Ureter (tissue), 1 donor: ENCODE data around the gene FOXP1. TPM values are rescaled to one million over a fixed set of nuclear protein-coding genes. Genes with fewer than 3 reads are reported as not detected.

Experiments used
- DNase-seq: peaks from one replicate; pipeline ENCODE4 v3.0.0-alpha.2; 2020; ENCODE audit warnings: low spot score
- total RNA-seq: library from RNA; stranded (reverse); gene quantifications from one replicate; pipeline ENCODE4 v1.2.4, GENCODE V29; 2023
- donor health status: DM: yes; HTN: yes; CAD: no.

Gene FOXP1
- total RNA-seq, 1 donor from 2014 or later, result 179 TPM

DNA sequence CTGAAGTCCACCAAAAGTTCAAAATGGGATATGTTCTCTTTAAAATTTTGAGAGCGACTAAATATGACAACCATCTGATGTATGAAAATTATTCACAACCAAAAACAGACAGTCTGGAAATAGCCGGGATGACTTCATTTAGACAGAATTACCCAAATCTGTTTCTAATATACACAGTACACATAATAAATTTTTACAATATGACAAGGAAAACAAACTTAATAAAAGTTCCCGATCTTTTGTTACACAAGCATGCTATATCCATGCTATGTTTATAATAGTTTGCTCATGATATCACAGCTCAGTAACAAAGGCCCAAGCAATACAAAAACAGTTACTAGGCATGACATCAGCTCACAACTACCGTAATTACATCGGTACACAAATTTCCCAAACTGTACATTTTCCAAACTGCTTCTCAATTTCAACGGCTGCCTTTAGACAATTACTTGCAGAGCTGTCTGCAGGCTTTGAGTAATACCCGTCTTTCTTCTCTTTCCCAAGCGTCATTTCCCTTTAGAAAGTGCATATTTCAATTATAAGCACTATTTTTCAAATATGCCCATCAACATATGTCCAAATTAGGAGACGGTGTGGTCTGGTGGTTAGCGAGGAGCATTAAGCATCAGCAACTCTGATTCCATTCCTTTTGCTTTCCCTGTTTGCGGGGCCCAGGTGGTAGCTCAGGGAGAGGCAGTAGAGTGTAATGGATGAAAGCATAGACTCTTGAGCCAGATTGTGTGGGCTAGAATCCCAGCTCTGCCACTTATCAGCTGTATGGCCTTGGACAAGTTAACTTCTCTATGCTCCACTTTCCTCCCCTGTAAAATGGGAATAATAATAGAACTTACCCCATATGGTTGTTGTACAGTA is 481.2 kb downstream of the FOXP1 start:
- no peak for DNase-seq

DNA sequence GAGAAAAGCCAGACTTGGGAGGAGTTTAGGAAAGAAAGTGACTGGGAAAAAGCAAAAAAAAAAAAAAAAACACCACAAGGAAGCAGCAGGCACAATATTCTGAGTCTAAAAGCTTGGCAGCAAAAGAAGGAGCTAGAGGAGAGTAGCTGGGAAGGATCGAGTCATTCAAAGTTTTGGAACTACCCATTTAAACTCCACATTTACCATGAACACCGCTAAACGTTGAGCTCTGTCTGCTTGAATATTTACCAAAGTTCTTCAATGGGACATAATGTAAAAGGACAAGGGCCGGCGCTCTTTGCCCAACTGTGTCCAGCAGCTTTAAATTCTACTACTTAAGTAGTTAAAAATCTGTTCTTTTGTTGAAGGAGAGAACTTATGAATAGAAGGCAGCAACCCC is 481.9 kb downstream of the FOXP1 start:
- no peak for DNase-seq

DNA sequence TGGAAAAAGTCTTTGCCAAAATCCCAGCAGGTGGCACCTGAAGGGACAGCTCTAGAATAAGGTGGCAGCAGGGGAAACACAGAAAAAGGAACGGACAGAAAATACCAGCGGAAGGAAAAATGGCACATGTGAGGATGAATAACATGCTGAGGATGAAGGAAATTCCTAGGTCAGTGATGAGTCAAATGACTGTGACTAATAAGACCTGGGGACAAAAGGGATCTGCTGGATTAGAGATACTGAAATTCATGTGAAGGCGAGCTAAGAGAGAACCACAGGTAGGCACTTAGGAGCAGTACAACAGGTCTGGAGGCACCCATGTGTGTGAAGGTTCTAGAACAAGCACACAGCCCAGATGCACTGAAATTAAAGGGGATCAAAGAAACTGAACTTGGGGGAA is 482.5 kb downstream of the FOXP1 start:
- DNase-seq, result no peak

- DNase-seq, result no peak
Observed at GRCh38 chr3:71099997-71100719, 483.4 kb downstream of the FOXP1 start.

- DNase-seq, result no peak
Observed at GRCh38 chr3:71097557-71097956, 486.0 kb downstream of the FOXP1 start.

DNA sequence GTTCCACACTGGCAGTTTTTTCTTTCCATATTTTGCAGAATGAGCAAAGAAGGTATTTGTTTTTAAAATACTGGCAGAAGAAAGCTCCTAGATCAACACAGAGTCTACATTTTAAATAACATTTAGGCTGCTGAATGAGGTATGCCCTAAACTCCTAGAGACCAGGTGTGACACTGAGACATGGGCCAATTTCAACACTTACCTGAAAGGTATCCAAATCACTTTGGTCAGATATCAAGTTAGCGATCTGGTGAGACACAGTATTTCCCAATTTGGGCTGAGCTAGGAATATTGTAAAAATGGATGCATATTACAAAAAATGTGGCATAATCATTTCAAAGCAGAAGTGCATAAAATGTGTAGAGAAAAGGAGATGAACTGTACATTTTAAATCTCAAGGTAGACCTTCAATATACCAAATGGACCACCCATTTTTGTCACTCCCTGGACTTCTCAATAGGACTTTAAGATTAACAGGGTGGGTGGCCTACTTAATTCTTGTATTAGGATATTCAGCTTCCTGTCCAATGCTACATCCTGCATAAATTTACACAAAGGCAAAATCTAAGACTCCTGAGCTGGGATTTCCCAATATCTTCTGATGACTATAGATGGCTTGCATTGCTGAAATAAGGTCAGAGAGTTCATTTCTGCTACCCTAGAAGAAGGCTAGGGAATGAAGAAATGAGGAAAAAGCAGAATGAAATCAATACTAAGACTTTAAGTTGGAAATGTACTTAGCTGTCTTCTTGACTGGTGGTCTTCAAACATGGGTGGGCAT is 487.8 kb downstream of the FOXP1 start:
- DNase-seq, result no peak

DNA sequence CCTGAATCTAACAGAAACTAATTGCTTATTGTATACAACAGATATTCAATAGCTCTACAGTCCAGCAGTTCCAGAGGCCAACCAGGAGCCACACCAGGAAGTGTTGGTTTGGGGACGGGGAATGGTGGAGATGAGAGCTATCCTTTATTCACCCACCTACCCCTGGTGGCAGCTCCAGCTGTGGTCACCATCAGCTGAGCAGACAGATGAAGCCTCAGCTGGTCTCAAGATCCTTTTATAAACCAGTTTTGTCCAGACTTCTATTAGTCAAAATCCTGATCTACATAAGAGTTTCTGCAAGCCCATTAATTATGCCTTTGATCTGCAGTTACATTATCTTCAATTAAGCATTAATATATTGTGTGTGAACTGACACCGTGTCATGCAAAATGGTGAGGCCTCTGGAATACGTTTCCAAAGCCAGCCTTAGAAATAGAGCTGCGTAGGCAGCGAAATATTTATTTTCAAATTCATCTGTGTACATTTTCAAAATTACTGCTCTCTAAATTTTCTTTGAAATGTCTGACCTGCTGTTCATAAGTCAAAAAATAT is 488.8 kb downstream of the FOXP1 start:
- no peak for DNase-seq

- no peak for DNase-seq
Observed at GRCh38 chr3:71092665-71093064, 490.9 kb downstream of the FOXP1 start.

- DNase-seq, result no peak
Observed at GRCh38 chr3:71090207-71090606, 493.3 kb downstream of the FOXP1 start.

DNA sequence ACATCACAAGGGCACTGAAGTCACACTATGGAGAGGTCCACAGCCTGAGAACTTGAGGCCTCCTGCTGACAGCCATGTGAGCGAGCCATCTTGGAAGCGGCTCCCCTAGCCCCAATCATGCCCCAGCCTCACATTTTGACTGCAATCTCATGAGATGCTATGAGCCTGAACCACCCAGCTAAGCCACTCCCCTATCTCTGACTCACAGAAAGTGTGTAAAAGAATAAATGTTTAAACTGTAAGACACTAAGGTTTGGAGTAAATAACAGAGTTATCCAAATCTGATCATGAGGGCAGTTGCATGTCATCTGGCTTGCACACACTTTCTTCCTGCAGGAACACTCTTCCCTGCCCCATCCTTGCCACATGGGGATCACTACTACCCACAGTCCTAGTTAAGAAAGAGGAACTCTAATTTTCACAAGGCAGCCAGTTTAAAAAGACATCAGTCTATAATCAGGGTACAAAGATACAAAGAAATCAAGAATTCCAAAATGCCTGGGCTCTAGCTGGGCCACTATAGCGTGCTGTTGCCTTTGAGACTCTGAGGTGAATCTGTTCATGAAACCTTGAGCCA is 494.2 kb downstream of the FOXP1 start:
- no peak for DNase-seq

GRCh38 chr3:71088742-71089141 is 494.8 kb downstream of the FOXP1 start:
- no peak for DNase-seq

DNA sequence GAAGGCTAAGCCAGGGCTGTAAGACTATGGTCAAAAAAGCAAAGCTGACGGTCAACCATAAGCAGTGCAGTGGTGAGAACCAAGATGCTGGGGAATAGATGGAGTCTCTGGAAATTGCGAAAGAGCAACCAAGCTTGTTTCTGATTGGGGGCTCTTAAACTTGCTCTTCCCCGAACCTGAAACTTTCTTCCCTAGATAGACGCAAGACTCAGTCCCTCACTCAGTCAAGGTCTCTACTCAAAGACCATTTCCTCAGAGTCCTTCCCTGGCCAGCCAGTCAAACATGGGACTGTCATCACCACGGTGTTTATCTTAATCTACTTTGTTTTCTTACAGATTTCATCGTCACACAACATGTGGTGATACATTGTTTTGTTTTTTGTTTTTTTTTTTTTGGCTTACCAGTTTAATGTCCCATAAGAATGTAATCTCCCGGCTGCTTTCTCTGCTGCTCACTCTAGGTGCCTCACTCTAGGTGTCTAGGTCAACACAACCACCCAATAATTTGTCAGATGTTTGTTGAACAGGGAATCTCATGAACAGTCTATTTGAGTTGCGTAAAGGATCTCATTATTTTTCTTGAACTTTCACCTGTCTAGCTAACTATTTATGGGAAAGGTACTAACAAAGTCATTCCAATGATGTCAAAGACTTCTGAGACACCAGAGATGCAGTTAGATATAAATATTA is 495.4 kb downstream of the FOXP1 start:
- DNase-seq, result no peak

DNA sequence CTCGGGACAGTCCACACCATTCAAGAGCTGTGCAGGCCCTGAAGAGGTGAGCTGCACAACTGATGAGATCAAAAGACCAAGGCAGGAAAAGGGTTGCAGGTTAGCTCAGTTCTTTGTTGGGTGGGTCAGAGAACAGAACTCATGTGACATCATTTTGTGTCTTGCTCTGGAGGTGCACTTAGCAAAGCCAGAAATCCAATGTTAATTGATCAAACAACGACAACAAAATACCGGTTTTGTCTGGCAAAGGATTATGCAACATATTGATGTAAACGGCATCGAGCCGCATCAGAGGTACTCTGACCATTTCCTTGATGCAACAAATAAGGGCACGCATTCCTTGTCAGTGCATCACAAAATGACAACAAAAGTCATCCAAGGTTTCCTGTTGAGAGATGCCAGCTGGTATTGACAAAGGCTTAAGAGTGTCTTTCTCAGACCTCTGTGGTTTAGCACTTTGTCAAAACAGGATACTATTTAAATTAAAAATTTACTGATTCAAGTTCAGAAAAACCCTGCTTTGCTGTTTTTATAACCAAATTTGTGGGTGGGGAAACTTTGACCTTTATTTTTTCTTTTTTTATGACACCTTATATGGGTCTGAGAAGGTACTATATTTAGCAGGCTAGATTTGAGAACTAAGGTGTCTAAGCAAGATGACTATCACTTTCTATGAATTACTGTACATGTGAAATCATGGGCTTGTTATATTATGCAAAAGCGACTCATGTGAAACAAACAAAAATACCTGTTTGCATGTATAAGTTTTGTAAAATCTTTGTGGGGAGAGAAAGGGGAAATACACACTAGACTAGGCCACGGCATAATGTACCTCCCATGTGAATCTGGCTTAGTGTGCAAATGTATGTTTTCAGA is 496.1 kb downstream of the FOXP1 start:
- no peak for DNase-seq

- DNase-seq, result no peak
Observed at GRCh38 chr3:71086777-71087142, 496.8 kb downstream of the FOXP1 start.

DNA sequence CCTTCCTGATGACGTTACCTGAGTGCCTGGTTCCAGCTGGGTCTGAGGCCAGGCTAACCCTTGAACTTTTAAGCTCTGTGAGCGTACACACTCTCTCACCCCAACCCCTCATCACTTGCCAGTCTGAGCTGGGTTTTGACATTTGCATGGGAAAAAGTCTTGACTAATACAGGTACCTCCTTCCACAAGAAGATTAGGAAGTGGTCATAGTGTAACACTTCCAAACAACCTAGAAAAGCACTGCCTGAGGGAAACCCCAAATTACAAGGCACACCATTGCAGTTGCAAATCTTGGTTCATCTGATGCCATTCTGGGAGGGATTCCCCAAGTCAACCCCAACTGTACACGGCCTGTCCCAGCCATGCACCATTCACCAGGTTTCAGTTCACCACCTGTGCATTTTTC is 499.8 kb downstream of the FOXP1 start:
- no peak for DNase-seq

GRCh38 chr3:71082833-71083232 is 500.7 kb downstream of the FOXP1 start:
- DNase-seq, result no peak

DNA sequence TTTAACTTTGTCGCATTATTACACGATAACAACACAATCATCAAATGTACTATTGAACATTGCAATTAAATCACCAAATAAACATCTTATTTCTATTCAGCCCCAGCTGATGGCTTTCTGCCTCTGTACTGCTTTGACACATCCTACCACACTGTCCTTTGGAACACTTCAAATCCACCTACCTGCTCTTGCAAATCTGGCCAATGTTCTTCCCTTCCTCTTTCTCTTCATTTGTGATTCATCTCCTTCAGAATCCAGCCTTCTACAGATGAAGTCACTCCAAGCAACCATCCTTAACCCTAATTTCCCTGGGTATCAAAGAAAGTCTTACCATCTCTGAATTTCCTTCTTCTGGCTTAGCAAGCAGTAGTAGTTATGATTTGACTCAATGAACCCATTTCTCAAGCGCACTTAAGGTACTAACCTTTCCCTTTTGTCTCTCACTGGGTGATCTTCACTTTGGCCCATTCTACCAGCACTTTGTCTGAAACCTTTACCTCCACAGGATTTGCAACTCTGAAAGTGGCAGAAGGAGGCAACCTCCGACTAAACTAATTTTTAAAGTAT is 502.9 kb downstream of the FOXP1 start:
- DNase-seq, result no peak

GRCh38 chr3:71078723-71079525 is 504.6 kb downstream of the FOXP1 start:
- no peak for DNase-seq

DNA sequence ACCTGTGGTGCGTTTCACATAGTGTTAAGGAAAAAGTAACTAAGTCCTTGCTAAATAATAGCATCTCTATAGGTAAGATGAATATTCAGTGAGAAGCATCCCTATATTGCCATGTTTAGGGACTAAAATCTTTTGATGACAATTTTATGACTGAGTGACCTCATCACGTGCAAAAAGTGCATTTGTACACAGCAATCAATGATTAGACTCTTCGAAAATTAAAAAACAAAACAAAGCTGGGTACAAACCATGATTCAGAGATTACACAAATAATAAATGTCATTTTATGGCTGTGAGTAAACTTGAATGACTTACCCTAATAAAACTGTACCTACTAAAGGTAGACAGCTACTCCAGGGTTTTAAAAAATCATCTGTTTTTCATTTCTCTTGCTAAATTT is 505.3 kb downstream of the FOXP1 start:
- DNase-seq, result no peak
